Mucosa of descending colon (tissue), 3 donors: ENCODE measurements around the gene ALDH1A1. TPM values are rescaled to one million over a fixed set of nuclear protein-coding genes. Genes with fewer than 3 reads are reported as not detected.

ENCODE experiments used
- ATAC-seq: fragments of 200-7000 bp; cut with Tn5 transposase; one replicate; pipeline ENCODE4 v1.9.1; 2020; ENCODE audit warnings: mild to moderate bottlenecking, moderate library complexity
- DNase-seq, 3 donors: peaks; one replicate each; pipeline ENCODE4 v3.0.0-alpha.2; 2020
- H3K36me3 ChIP-seq: fragments of 200-600 bp; one replicate; pipeline ENCODE4 v1.8.0; 2021; ENCODE audit warnings: low read depth, mild to moderate bottlenecking
- H3K4me1 ChIP-seq: fragments of 200-600 bp; one replicate; pipeline ENCODE4 v1.8.0; 2021; ENCODE audit warnings: low read depth, mild to moderate bottlenecking
- H3K4me3 ChIP-seq: fragments of 200-600 bp; one replicate; pipeline ENCODE4 v1.8.0; 2021; ENCODE audit warnings: mild to moderate bottlenecking
- H3K9me3 ChIP-seq: fragments of 200-600 bp; one replicate; pipeline ENCODE4 v1.8.0; 2021; ENCODE audit warnings: mild to moderate bottlenecking
- CTCF ChIP-seq: fragments of 200-600 bp; IDR thresholded peaks from one replicate; pipeline ENCODE4 v1.8.0; 2022; ENCODE audit warnings: antibody characterized with exemption, mild to moderate bottlenecking
- intact Hi-C, 2 donors: fragments of 100-400 bp; cut with DNase I in 1 of 2; cut with micrococcal nuclease in 1 of 2; formaldehyde crosslinking; loops; one replicate each; pipeline versions ENCODE4 v1.11.0 to v1.11.1; 2022; cut with DNase I, micrococcal nuclease
- total RNA-seq, 3 donors: library from RNA; stranded (reverse); fragmentation: NEBNext Ultra II Directional in 2 of 3; extraction: Animal tissue kit (Norgen Biotek cat#: 25700) in 2 of 3; gene quantifications; one replicate each; pipeline versions ENCODE4 v1.2.1 to v1.2.4, GENCODE V29; 2021 to 2023
- donor health status: DM: no; HTN: no; CAD: no; lungs with moderate emphysema.
- donor health status: DM: no; HTN: no; CAD: no.
- donor health status: DM: no; HTN: yes; CAD: no.

ALDH1A1 gene
- total RNA-seq, 3 donors from 2014 or later, result 72.9 to 173 (median 84.1) TPM

DNA sequence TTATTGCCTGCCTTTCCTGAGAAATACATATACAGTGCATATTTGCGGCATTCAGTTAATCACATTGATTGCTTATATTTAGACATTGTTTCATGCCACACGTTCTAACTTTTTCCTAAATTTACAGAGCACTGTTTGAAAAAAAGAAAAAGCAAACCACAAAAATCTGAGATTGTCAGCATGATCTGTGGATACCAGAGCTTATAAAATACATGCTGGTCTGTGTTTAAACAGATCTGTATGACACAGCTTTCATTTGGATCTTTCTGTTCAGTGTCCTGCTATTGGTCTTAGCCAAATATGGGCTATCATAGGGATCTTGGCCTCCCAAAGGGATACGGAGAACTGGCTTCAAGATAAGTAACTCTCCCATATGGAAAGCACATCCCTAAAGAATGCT is 20.2 kb downstream of the ALDH1A1 start:
- intact Hi-C loops, result no loop called here
- DNase-seq (no peak), ATAC-seq (no peak)
- H3K4me3 ChIP-seq, result no peak overlapping the region
- H3K4me1 ChIP-seq, result no peaks in the 10 kb centered on the region
- H3K9me3 ChIP-seq, result no peaks in the 10 kb centered on the region
- H3K36me3 ChIP-seq, result no peaks in the 10 kb centered on the region
- TF ChIP-seq CTCF, result no peak

DNA sequence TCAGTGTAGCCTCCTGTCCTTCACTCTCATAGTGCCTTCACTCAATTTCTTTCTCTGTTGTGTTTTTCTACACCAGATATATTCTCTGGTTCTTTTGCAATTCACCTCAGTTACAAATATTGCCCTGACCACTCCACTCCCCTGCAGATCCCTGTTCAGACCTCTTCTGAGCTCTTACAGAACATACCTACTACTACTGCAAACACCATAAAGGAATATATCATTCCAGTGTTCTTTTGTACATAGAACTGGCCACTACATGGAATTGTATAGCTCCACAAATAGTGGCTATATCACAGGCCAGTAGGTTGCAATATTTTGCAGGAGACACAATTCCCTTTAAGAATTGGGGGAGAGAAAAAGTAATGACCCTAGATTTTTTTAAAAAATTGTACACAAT is 21.0 kb downstream of the ALDH1A1 start:
- ATAC-seq (no peak), DNase-seq (no peak)
- TF ChIP-seq CTCF, result no peak
- no peak overlapping the region for H3K4me3 ChIP-seq
- no peaks in the 10 kb centered on the region for H3K36me3 ChIP-seq
- H3K9me3 ChIP-seq, result no peaks in the 10 kb centered on the region
- intact Hi-C loops, result no loop called here
- H3K4me1 ChIP-seq, result no peaks in the 10 kb centered on the region

GRCh38 chr9:72931437-72931836 is 21.4 kb downstream of the ALDH1A1 start:
- intact Hi-C loops, result no loop called here
- H3K36me3 ChIP-seq, result no peaks in the 10 kb centered on the region
- no peak overlapping the region for H3K4me3 ChIP-seq
- no peaks in the 10 kb centered on the region for H3K9me3 ChIP-seq
- TF ChIP-seq CTCF, result no peak
- ATAC-seq (no peak), DNase-seq (no peak)
- H3K4me1 ChIP-seq, result no peaks in the 10 kb centered on the region

- intact Hi-C loops, result no loop called here
- Histone ChIP-seq H3K9me3 (no peaks in the 10 kb centered on the region), H3K4me3 (no peak overlapping the region), H3K4me1 (no peaks in the 10 kb centered on the region), H3K36me3 (no peaks in the 10 kb centered on the region)
- TF ChIP-seq CTCF, result no peak
- ATAC-seq (no peak), DNase-seq (no peak)
Measured at GRCh38 chr9:72930828-72931227, 22.0 kb downstream of the ALDH1A1 start.

DNA sequence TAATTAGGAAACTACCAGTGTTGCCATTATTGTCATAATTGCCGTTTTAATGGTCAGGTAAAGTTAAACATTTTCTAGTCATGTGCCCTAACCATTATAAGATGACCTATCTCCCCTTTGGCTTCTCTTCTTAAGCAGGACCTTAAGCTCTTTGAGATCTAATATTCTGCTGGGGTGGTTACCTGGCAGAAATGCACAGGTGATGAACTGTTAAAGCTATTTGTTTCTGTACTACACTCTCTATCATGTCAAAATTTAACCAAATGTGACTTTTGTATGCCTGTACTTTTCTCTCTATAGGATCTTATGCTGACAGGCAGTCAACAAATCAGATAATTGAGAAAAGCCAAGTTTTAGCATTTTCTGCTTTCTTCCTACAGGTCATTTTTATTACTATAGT is 23.3 kb downstream of the ALDH1A1 start:
- no peaks in the 10 kb centered on the region for H3K36me3 ChIP-seq
- ATAC-seq (no peak), DNase-seq (no peak)
- intact Hi-C loops, result no loop called here
- TF ChIP-seq CTCF, result no peak
- no peaks in the 10 kb centered on the region for H3K4me1 ChIP-seq
- H3K9me3 ChIP-seq, result no peaks in the 10 kb centered on the region
- no peak overlapping the region for H3K4me3 ChIP-seq

DNA sequence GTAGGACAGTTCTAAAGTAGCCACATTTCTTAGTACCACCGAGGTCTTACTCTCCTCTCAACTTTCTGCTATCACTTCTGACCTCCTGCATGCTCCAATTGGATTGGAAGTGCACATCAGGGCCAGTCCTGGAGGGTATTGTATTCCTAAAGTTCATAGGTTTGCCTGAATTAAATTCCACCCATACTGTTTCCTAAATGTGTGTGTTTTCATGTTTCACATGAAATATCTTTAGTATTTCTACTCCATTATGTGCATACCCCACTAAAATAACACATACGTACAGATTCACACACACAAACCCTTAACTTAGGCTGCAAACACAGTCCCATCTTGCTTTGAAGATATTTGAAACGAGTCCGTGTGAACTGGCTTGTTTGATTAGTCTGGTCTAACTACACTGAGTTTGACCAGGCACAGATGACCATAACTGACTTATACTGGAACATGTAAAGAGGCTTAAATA is 24.8 kb downstream of the ALDH1A1 start:
- no peak for TF ChIP-seq CTCF
- Histone ChIP-seq H3K4me3 (no peak overlapping the region), H3K36me3 (no peaks in the 10 kb centered on the region), H3K4me1 (no peaks in the 10 kb centered on the region), H3K9me3 (no peaks in the 10 kb centered on the region)
- DNase-seq, result no peak
- no peak for ATAC-seq
- intact Hi-C loops, result no loop called here
